ENCODE results near the gene CENPP. TPM values are rescaled to one million over a fixed set of nuclear protein-coding genes. Genes with fewer than 3 reads are reported as not detected.

The CENPP gene
- total RNA-seq, 4 donors from 2014 or later, result 1.5 to 11.6 (median 5.5) TPM

DNA sequence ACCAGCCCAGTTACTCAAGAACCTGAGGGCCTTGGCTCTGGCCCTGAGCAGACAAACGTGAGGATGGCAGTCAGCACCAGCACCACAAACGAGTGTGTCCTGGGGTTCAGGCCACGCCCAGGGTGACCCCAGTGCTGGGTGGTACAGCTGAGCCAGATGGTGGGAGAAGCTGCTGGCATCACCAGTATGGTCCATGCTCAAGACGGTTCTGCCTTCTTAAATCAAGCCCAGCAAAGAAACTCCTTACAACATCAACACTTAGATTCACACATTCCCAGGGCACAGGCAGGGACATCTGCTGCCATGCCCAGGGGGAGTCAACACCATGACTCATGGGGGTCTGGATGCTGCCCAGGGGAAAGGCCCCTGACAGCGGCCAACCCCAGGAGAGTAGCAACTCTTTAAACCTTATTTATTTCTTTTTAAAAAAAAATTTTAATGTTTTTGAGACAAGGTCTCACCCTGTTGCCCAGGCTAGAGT is 312.9 kb downstream of the CENPP start:
- peaks cover 42 to 43% of the 10 kb centered on the region in 2 donors for H3K36me3 ChIP-seq
- no peak for DNase-seq
- intact Hi-C loops (cut with DNase I), result loop anchor here (10.0 kb wide), 2 partner anchors 304 to 504 kb away; no protein-coding TSS in a partner anchor

GRCh38 chr9:92639124-92639523 is 313.4 kb downstream of the CENPP start:
- DNase-seq, result no peak

More for the DNA sequence above, 312.9 kb downstream of the CENPP start:
- 81 to 89% methylated on average over 5 of the region's 5 CpGs for WGBS, 2 donors
- Histone ChIP-seq H3K27me3 (no peaks in the 10 kb centered on the region), H3K4me1 (no peaks in the 10 kb centered on the region), H3K9me3 (no peaks in the 10 kb centered on the region), H3K27ac (no peak overlapping the region), H3K4me3 (replicated peaks in 1 of 3) (no peak overlapping the region)
- no peak for TF ChIP-seq POLR2A (IDR thresholded peaks at IDR 0.05)
- TF ChIP-seq, protein P1, sequence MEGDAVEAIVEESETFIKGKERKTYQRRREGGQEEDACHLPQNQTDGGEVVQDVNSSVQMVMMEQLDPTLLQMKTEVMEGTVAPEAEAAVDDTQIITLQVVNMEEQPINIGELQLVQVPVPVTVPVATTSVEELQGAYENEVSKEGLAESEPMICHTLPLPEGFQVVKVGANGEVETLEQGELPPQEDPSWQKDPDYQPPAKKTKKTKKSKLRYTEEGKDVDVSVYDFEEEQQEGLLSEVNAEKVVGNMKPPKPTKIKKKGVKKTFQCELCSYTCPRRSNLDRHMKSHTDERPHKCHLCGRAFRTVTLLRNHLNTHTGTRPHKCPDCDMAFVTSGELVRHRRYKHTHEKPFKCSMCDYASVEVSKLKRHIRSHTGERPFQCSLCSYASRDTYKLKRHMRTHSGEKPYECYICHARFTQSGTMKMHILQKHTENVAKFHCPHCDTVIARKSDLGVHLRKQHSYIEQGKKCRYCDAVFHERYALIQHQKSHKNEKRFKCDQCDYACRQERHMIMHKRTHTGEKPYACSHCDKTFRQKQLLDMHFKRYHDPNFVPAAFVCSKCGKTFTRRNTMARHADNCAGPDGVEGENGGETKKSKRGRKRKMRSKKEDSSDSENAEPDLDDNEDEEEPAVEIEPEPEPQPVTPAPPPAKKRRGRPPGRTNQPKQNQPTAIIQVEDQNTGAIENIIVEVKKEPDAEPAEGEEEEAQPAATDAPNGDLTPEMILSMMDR (IDR thresholded peaks at IDR 0.05), result no peak

DNA sequence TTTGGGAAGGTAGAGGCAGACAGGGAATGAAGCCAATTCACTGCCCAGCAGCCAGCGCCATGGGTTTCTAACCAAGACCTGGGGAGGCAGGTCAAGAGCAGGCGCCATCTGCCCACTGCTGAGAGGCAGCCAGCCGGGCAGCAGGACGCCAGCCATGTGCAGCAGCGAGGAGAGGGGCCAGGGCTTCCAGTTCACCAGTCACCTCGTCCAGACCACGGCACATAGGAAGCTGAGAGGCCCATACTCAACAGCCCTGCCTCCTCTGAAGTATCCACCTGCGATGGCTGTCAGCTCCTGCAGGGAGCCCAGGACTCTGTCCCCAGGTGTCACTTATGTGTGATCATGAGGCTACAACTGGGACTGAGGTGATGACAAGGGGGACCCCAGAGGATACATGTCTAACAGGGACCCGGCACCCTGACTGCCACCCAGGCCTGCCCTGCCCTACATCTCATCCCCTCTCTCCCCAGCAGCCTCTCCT is 314.1 kb downstream of the CENPP start:
- peaks cover 47 to 48% of the 10 kb centered on the region in 2 donors for H3K36me3 ChIP-seq
- intact Hi-C loops (cut with DNase I), result loop anchor here (10.0 kb wide), 2 partner anchors 305 to 505 kb away; no protein-coding TSS in a partner anchor

More at GRCh38 chr9:92639124-92639523, 313.4 kb downstream of the CENPP start:
- intact Hi-C loops (cut with DNase I), result loop anchor here (10.0 kb wide), 2 partner anchors 304 to 504 kb away; no protein-coding TSS in a partner anchor
- Histone ChIP-seq H3K4me3 (replicated peaks in 1 of 3) (no peak overlapping the region), H3K27ac (no peak overlapping the region), H3K27me3 (no peaks in the 10 kb centered on the region), H3K36me3 (peaks cover 42 to 43% of the 10 kb centered on the region in 2 donors), H3K9me3 (no peaks in the 10 kb centered on the region), H3K4me1 (no peaks in the 10 kb centered on the region)
- WGBS, 2 donors, result 97 to 99% methylated on average over 7 of the region's 7 CpGs
- no peak for TF ChIP-seq POLR2A (IDR thresholded peaks at IDR 0.05)
- TF ChIP-seq, protein P1 (IDR thresholded peaks at IDR 0.05), result no peak

DNA sequence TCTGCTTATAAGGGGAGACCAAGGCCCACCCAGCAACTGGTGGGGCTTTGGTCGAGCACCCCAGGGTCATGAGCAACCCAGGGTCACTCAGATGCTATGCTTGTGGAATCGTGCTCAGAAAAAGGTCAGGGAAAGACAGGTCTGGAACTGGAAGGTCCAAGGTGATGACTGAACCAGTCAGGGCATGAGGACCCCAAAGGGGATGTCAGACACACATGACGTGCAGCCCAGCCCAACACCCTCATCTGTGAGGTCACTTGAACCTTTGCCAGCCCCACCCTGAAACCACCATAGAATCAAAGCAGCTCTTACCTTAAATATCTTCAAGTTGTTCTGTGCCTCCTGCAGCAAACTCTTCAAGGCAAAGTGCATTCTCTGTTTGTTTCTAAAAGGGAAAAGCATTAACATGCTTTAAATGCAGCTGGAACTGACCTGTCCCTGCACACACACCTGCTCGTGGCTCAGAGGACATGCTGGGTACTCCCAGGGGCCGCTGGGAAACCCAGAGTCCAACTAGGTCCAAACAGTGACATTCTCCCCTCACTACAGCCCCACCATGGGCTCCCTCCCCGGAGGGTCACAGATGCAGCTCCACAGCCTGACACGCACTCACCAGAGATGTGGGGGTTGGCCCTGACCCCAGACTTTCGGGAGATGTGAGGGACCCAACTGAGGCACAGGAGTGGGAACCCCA is 314.8 kb downstream of the CENPP start:
- Histone ChIP-seq H3K9me3 (no peaks in the 10 kb centered on the region), H3K27me3 (no peaks in the 10 kb centered on the region), H3K4me1 (no peaks in the 10 kb centered on the region), H3K36me3 (peaks cover 53% of the 10 kb centered on the region in 2 donors), H3K27ac (no peak overlapping the region), H3K4me3 (replicated peaks in 1 of 3) (no peak overlapping the region)
- DNase-seq, result no peak
- intact Hi-C loops (cut with DNase I), result no loop called here
- WGBS, 2 donors, result 90 to 93% methylated on average over 6 to 7 of the region's 8 CpGs
- no peak for TF ChIP-seq POLR2A (IDR thresholded peaks at IDR 0.05)
- TF ChIP-seq, protein P1 (IDR thresholded peaks at IDR 0.05), result no peak

More for the DNA sequence above, 314.1 kb downstream of the CENPP start:
- H3K9me3 ChIP-seq, result no peaks in the 10 kb centered on the region
- H3K4me3 ChIP-seq (replicated peaks in 1 of 3), result no peak overlapping the region
- no peak overlapping the region for H3K27ac ChIP-seq
- no peaks in the 10 kb centered on the region for H3K27me3 ChIP-seq
- H3K4me1 ChIP-seq, result no peaks in the 10 kb centered on the region
- TF ChIP-seq, protein P1 (IDR thresholded peaks at IDR 0.05), result no peak
- no peak for TF ChIP-seq POLR2A (IDR thresholded peaks at IDR 0.05)
- 87 to 95% methylated on average over 8 to 9 of the region's 9 CpGs for WGBS, 2 donors
- no peak for DNase-seq

Measured in thyroid gland (tissue), 4 donors.